K562 (cell line): ENCODE measurements around the gene NEDD8. TPM values are rescaled to one million over a fixed set of nuclear protein-coding genes. Genes with fewer than 3 reads are reported as not detected.

ENCODE experiments used
- ATAC-seq: fragments of 200-7000 bp; cut with Tn5 transposase; 3 replicates; pipeline ENCODE4 v1.9.1; 2020; ENCODE audit warnings: moderate library complexity
- BruUV-seq: library from RNA; stranded (reverse); fragments of 400-500 nt; replicated peaks from 2 replicates; lab custom pipeline; 2021; lab: Mats Ljungman, UMichigan
- CTCF ChIA-PET: fragments of 300-600 bp; formaldehyde crosslinking; extraction: SDS; loops from one replicate; lab custom pipeline; 2021; ENCODE audit warnings: low intra/inter-chr PET ratio; lab: Yijun Ruan, JAX
- POLR2A ChIA-PET: fragments of 300-600, 350-650 bp; sonication (Branson Sonifier 250); formaldehyde crosslinking; extraction: SDS; loops from one replicate; lab custom pipeline; 2021; ENCODE audit warnings: antibody characterized with exemption, inconsistent platforms; lab: Yijun Ruan, JAX
- DNase-seq, 4 experiments: peaks; one replicate each; pipeline versions ENCODE4 v3.0.0 to v3.0.0-alpha.2; 2011 to 2018; ENCODE audit warnings: low spot score in 3 of 4, mixed read lengths in 3 of 4; ENCODE audit errors: extremely low read depth in 1 of 4
- FAIRE-seq: peaks from 2 replicates; lab custom pipeline; 2011; peaks lifted over from hg19 to GRCh38; lab: Jason Lieb, UNC
- H2AFZ ChIP-seq: 2 replicates; pipeline ENCODE4 v1.6.0; 2011; ENCODE audit warnings: low read depth, low read length, control low read depth, inconsistent platforms
- H3K27ac ChIP-seq: fragments of 200-600 bp; 3 replicates; pipeline ENCODE4 v1.8.0; 2011; ENCODE audit warnings: low read depth, mild to moderate bottlenecking, control low read depth, inconsistent platforms, low read length, moderate library complexity, mixed read lengths; ENCODE audit errors: extremely low read depth
- H3K27me3 ChIP-seq, 2 experiments: fragments of 300-600 bp in 1 of 2; 2 replicates in 1 of 2; 3 replicates in 1 of 2; pipeline versions ENCODE4 v1.6.0 to v1.8.0; 2011; ENCODE audit warnings: inconsistent platforms in 2 of 2, low read length in 2 of 2, mild to moderate bottlenecking in 1 of 2, mixed read lengths in 1 of 2, moderate library complexity in 1 of 2; ENCODE audit not compliant: control insufficient read depth in 2 of 2, insufficient read depth in 2 of 2
- H3K36me3 ChIP-seq: fragments of 300-600 bp; 3 replicates; pipeline ENCODE4 v1.8.0; 2011; ENCODE audit warnings: mild to moderate bottlenecking, low read length, inconsistent platforms; ENCODE audit not compliant: control insufficient read depth, insufficient read depth
- H3K4me1 ChIP-seq, 2 experiments: fragments of 200-600 bp in 1 of 2; replicated peaks in 1 of 2; 2 replicates in 1 of 2; 3 replicates in 1 of 2; pipeline versions ENCODE4 v1.5.1 to v1.8.0; 2011; ENCODE audit warnings: inconsistent platforms in 2 of 2, low read length in 2 of 2, mild to moderate bottlenecking in 1 of 2, mixed read lengths in 1 of 2, moderate library complexity in 1 of 2; ENCODE audit not compliant: control insufficient read depth in 2 of 2, insufficient read depth in 2 of 2
- H3K4me2 ChIP-seq: 2 replicates; pipeline ENCODE4 v1.6.1; 2011; ENCODE audit warnings: low read length, control low read depth, inconsistent platforms, mixed read lengths; ENCODE audit not compliant: insufficient read depth
- H3K4me3 ChIP-seq: fragments of 200-600 bp; sonication (generic), shearing (Covaris generic); 2 replicates; pipeline ENCODE4 v1.5.1; 2016; ENCODE audit warnings: control low read depth, inconsistent platforms
- H3K79me2 ChIP-seq: fragments of 200-600 bp; 3 replicates; pipeline ENCODE4 v1.8.0; 2011; ENCODE audit warnings: low read length, inconsistent platforms; ENCODE audit not compliant: control insufficient read depth, insufficient read depth
- H3K9ac ChIP-seq, 2 experiments: 2 replicates each; pipeline versions ENCODE4 v1.6.0 to v1.6.1; 2011; ENCODE audit warnings: low read depth in 2 of 2, low read length in 2 of 2, control low read depth in 1 of 2, inconsistent platforms in 1 of 2, mild to moderate bottlenecking in 1 of 2, mixed read lengths in 1 of 2; ENCODE audit not compliant: insufficient read depth in 1 of 2
- H3K9me1 ChIP-seq: one replicate; pipeline ENCODE4 v1.6.0; 2011; ENCODE audit warnings: inconsistent platforms, mild to moderate bottlenecking, low read length, moderate library complexity; ENCODE audit not compliant: control insufficient read depth, insufficient read depth
- H3K9me3 ChIP-seq: replicated peaks from 2 replicates; pipeline ENCODE4 v1.5.1; 2011; ENCODE audit warnings: low read depth, low read length, inconsistent platforms; ENCODE audit not compliant: control insufficient read depth, insufficient read depth
- H4K20me1 ChIP-seq: replicated peaks from 2 replicates; pipeline ENCODE4 v1.6.1; 2011; ENCODE audit warnings: low read length, inconsistent platforms, mixed read lengths; ENCODE audit not compliant: control insufficient read depth, insufficient read depth
- ARNT ChIP-seq, 2 experiments: fragments of 450-650 bp; IDR thresholded peaks; 2 replicates each; pipeline ENCODE4 v1.6.1; 2016; ENCODE audit warnings: mild to moderate bottlenecking in 1 of 2
- CHCHD3 ChIP-seq: fragments of 250-450 bp; sonication (Bioruptor Pico); IDR thresholded peaks from 2 replicates; pipeline ENCODE4 v2.1.2; 2022; ENCODE audit warnings: mild to moderate bottlenecking
- DIDO1 ChIP-seq: fragments of 450-650 bp; IDR thresholded peaks from 2 replicates; pipeline ENCODE4 v1.6.1; 2016; ENCODE audit warnings: low read depth, missing biosample characterization, missing genetic modification characterization
- ESRRA ChIP-seq: fragments of 450-650 bp; IDR thresholded peaks from 2 replicates; pipeline ENCODE4 v1.6.1; 2014; ENCODE audit warnings: low read depth, mild to moderate bottlenecking, moderate library complexity, borderline replicate concordance
- MCM5 ChIP-seq: fragments of 450-650 bp; IDR thresholded peaks from 2 replicates; pipeline ENCODE4 v1.6.1; 2016; ENCODE audit warnings: low read depth
- NCOA4 ChIP-seq: fragments of 450-650 bp; IDR thresholded peaks from 2 replicates; pipeline ENCODE4 v1.6.1; 2018; ENCODE audit warnings: mild to moderate bottlenecking; ENCODE audit not compliant: partially characterized antibody
- NFRKB ChIP-seq: fragments of 450-650 bp; IDR thresholded peaks from 2 replicates; pipeline ENCODE4 v1.6.1; 2016; ENCODE audit warnings: low read depth
- NFXL1 ChIP-seq: fragments of 450-650 bp; formaldehyde crosslinking; IDR thresholded peaks from 2 replicates; pipeline ENCODE4 v1.4.0; 2021; ENCODE audit warnings: mild to moderate bottlenecking
- RB1 ChIP-seq: fragments of 450-650 bp; IDR thresholded peaks from 2 replicates; pipeline ENCODE4 v1.6.1; 2017; ENCODE audit warnings: low read depth, mild to moderate bottlenecking
- RFX7 ChIP-seq: fragments of 250-450 bp; sonication (Bioruptor Pico); IDR thresholded peaks from 2 replicates; pipeline ENCODE4 v1.5.1; 2021; ENCODE audit warnings: mild to moderate bottlenecking
- SNAPC5 ChIP-seq: fragments of 250-450 bp; sonication (Bioruptor Pico); IDR thresholded peaks from 2 replicates; pipeline ENCODE4 v1.8.0; 2021; ENCODE audit warnings: moderate library complexity, mild to moderate bottlenecking, inconsistent platforms
- USF2 ChIP-seq: sonication (generic); formaldehyde crosslinking; IDR thresholded peaks from 2 replicates; pipeline ENCODE4 v1.5.0; 2020; ENCODE audit warnings: missing genetic modification reagents
- ZBTB1 ChIP-seq: sonication (generic); formaldehyde crosslinking; IDR thresholded peaks from 2 replicates; pipeline ENCODE4 v1.8.1; 2023; ENCODE audit warnings: missing genetic modification reagents, low read depth, mild to moderate bottlenecking, borderline replicate concordance
- ZNF165 ChIP-seq: fragments of 250-450 bp; sonication (Bioruptor Pico); IDR thresholded peaks from 2 replicates; pipeline ENCODE4 v1.4.0; 2020; ENCODE audit warnings: borderline replicate concordance
- ZNF431 ChIP-seq: sonication (generic); formaldehyde crosslinking; IDR thresholded peaks from 2 replicates; pipeline ENCODE4 v1.8.0; 2022; ENCODE audit warnings: mild to moderate bottlenecking, missing genetic modification reagents
- ZNF655 ChIP-seq: fragments of 250-450 bp; sonication (Bioruptor Pico); IDR thresholded peaks from 2 replicates; pipeline ENCODE4 v1.5.0; 2021
- ZNF764 ChIP-seq: fragments of 250-450 bp; sonication (Bioruptor Pico); IDR thresholded peaks from 2 replicates; pipeline ENCODE4 v1.4.0; 2020; ENCODE audit warnings: low read depth, mild to moderate bottlenecking, moderate library complexity
- WGBS: fragments of 100-300 bp; shearing (Covaris generic); methylation state at CpG from one replicate; pipeline ENCODE4 v1.1.6; 2016; ENCODE audit warnings: low coverage, mixed read lengths; ENCODE audit not compliant: insufficient coverage; ENCODE audit errors: missing lambda C conversion rate; 5-methylcytosine and 5-hydroxymethylcytosine counted together
- in situ Hi-C: fragments of 300-500 bp; cut with MboI; formaldehyde crosslinking; loops from 4 replicates; pipeline ENCODE4 v1.15.0; 2018; ENCODE audit warnings: inconsistent platforms, mixed read lengths
- intact Hi-C: fragments of 100-400 bp; cut with micrococcal nuclease; formaldehyde crosslinking; loops from 2 replicates; pipeline ENCODE4 v1.14.2; 2022
- polyA plus RNA-seq, 8 experiments: library from polyadenylated mRNA; depleted of rRNA in 4 of 8; stranded (reverse) in 5 of 8; unstranded in 3 of 8; fragments of >200 nt; fragmentation: Nextera tagmentation in 2 of 8; fragmentation: Illumina TruSeq in 1 of 8; extraction: Ambion mirVana in 2 of 8; extraction: Trizol in 1 of 8; gene quantifications; 2 replicates each; pipeline versions ENCODE4 v1.2.1 to v1.2.3, GENCODE V29; 2011 to 2014; ENCODE audit warnings: inconsistent platforms in 1 of 8, missing spikeins in 1 of 8
- total RNA-seq, 7 experiments: library from RNA; depleted of rRNA in 6 of 7; stranded (reverse); fragments of >200 nt in 6 of 7; fragmentation: Illumina TruSeq in 2 of 7; extraction: Trizol in 2 of 7; gene quantifications; 2 replicates each; pipeline versions ENCODE4 v1.2.1 to v1.2.3, GENCODE V29; 2011 to 2021; ENCODE audit warnings: low replicate concordance in 1 of 7

NEDD8 gene
- total and polyA plus RNA-seq, 9 of the 15 experiments (the other 6 are each of a cell fraction or from before 2014, with no cell fraction given), result 142 to 691 (median 260) TPM

- H3K9ac ChIP-seq, result peak overlapping the region in 1 of 2 experiments; percentile 52; a peak in 2 of 4 replicates
- H3K4me3 ChIP-seq, result no peak overlapping the region
- no peak for TF ChIP-seq NFRKB
- no peak for TF ChIP-seq ZNF655
- TF ChIP-seq NCOA4, result no peak
- TF ChIP-seq ZNF431, result no peak
- no peak for TF ChIP-seq SNAPC5 (CRISPR knock-in tag)
- TF ChIP-seq USF2, result no peak
- no peak for TF ChIP-seq ARNT (IDR thresholded peaks at IDR 0.05)
- TF ChIP-seq ESRRA, result no peak
- TF ChIP-seq ZNF165, result no peak
- TF ChIP-seq ZNF764 (CRISPR knock-in tag), result no peak
- no peak for TF ChIP-seq RFX7 (CRISPR knock-in tag)
- no peak for TF ChIP-seq NFXL1
- no peak for TF ChIP-seq DIDO1 (tag)
- no peak for TF ChIP-seq CHCHD3 (CRISPR knock-in tag)
- no peak for TF ChIP-seq RB1
- no peak for TF ChIP-seq MCM5
- TF ChIP-seq ZBTB1, result no peak
- WGBS, result 100% methylated on average over 5 of the region's 7 CpGs
- in situ Hi-C loops (no loop called here), intact Hi-C loops (no loop called here)
- no peak overlapping the region for H3K27ac ChIP-seq
- no peak overlapping the region for H3K4me2 ChIP-seq
- H3K27me3 ChIP-seq, result no peaks in the 10 kb centered on the region
- H3K9me1 ChIP-seq, result peaks cover 3% of the 10 kb centered on the region
- no TSS peak for BruUV-seq
- H3K9me3 ChIP-seq, result no peaks in the 10 kb centered on the region
- DNase-seq (no peak), FAIRE-seq (no peak), ATAC-seq (no peak)
- H3K36me3 ChIP-seq, result peaks cover 78% of the 10 kb centered on the region; the same call in 2 of the 3 replicates
- peaks cover 9% of the 10 kb centered on the region; the same call in 1 of the 2 replicates for H4K20me1 ChIP-seq
- peaks cover 0 to 21% of the 10 kb centered on the region in 2 experiments; a peak in 3 of 5 replicates for H3K4me1 ChIP-seq
- no peak overlapping the region for H2AFZ ChIP-seq
- ChIA-PET CTCF (no interaction called here), POLR2A (interaction anchor here (0.9 to 1.5 kb wide), 2 partner anchors 10 to 11 kb away, joined by 3 to 5 read pairs; partner anchors contain the start of gene TM9SF1)
- peaks cover 18% of the 10 kb centered on the region for H3K79me2 ChIP-seq
Observed at GRCh38 chr14:24185026-24185425, 47.1 kb downstream of the NEDD8 start.
